B cell (primary cell): ENCODE results near the gene VPS26C. TPM values are rescaled to one million over a fixed set of nuclear protein-coding genes. Genes with fewer than 3 reads are reported as not detected.

Experiments
- ATAC-seq: fragments of 200-7000 bp; cut with Tn5 transposase; one replicate; pipeline ENCODE4 v1.10.0; 2021; ENCODE audit warnings: low read depth, mild to moderate bottlenecking, moderate number of reproducible peaks, moderate library complexity
- CTCF ChIA-PET: fragments of 350-600 bp; sonication (Branson Sonifier 250); formaldehyde crosslinking; loops from one replicate; lab custom pipeline; 2021; ENCODE audit warnings: antibody characterized with exemption, inconsistent platforms; lab: Charles Lee
- POLR2A ChIA-PET: fragments of 350-600 bp; sonication (Branson Sonifier 250); formaldehyde crosslinking; loops from one replicate; lab custom pipeline; 2021; ENCODE audit warnings: antibody characterized with exemption; lab: Charles Lee
- DNase-seq: peaks from one replicate; pipeline ENCODE4 v3.0.0; 2013
- H2AFZ ChIP-seq: 2 replicates; pipeline ENCODE4 v1.6.1; 2012; ENCODE audit warnings: mild to moderate bottlenecking, low read depth, low read length; ENCODE audit not compliant: insufficient read depth, poor library complexity, severe bottlenecking
- H3K27ac ChIP-seq, 2 donors: 1 replicate in 1 of 2; 2 replicates in 1 of 2; pipeline ENCODE4 v1.5.1; 2012 to 2013; ENCODE audit warnings: low read length in 2 of 2, mild to moderate bottlenecking in 2 of 2, moderate library complexity in 1 of 2
- H3K27me3 ChIP-seq, 4 experiments: fragments of 200-600 bp in 1 of 4; sonication (generic) in 1 of 4; replicated peaks in 1 of 4; 1 replicate in 2 of 4; 2 replicates in 2 of 4; pipeline versions ENCODE4 v1.6.1 to v1.7.0; 2013 to 2016; ENCODE audit warnings: low read length in 3 of 4, mild to moderate bottlenecking in 2 of 4, mixed read lengths in 1 of 4, moderate library complexity in 1 of 4; ENCODE audit not compliant: insufficient read depth in 4 of 4, control insufficient read depth in 3 of 4; ENCODE audit errors: control extremely low read depth in 1 of 4
- H3K36me3 ChIP-seq, 2 experiments: replicated peaks in 1 of 2; 1 replicate in 1 of 2; 2 replicates in 1 of 2; pipeline versions ENCODE4 v1.6.1 to v1.7.1; 2013; ENCODE audit warnings: low read length in 1 of 2; ENCODE audit not compliant: insufficient read depth in 2 of 2, control insufficient read depth in 1 of 2; ENCODE audit errors: control extremely low read depth in 1 of 2, extremely low read depth in 1 of 2
- H3K4me1 ChIP-seq, 2 donors: fragments of 200-600 bp in 1 of 2; sonication (generic) in 1 of 2; 1 replicate in 1 of 2; 2 replicates in 1 of 2; pipeline versions ENCODE4 v1.5.1 to v1.6.1; 2013 to 2017; ENCODE audit warnings: low read length in 2 of 2; ENCODE audit not compliant: control insufficient read depth in 2 of 2, insufficient read depth in 2 of 2
- H3K4me2 ChIP-seq: replicated peaks from 2 replicates; pipeline ENCODE3; 2012; ENCODE audit warnings: mild to moderate bottlenecking, low read depth, low read length; ENCODE audit not compliant: poor library complexity, severe bottlenecking
- H3K4me3 ChIP-seq, 5 experiments: fragments of 200-600 bp in 1 of 5; sonication (generic) in 1 of 5; 1 replicate in 3 of 5; 2 replicates in 2 of 5; pipeline versions ENCODE4 v1.5.1 to v1.7.0; 2011 to 2016; ENCODE audit warnings: low read length in 4 of 5, mild to moderate bottlenecking in 4 of 5, low read depth in 2 of 5, control low read depth in 1 of 5, moderate library complexity in 1 of 5; ENCODE audit not compliant: insufficient read depth in 1 of 5; ENCODE audit errors: control extremely low read depth in 1 of 5, extremely low read depth in 1 of 5
- H3K79me2 ChIP-seq: fragments of 200-600 bp; sonication (generic); one replicate; pipeline ENCODE4 v1.6.0; 2016; ENCODE audit warnings: low read length; ENCODE audit not compliant: control insufficient read depth, insufficient read depth
- H3K9ac ChIP-seq: fragments of 200-600 bp; sonication (generic); 2 replicates; pipeline ENCODE4 v1.6.1; 2017; ENCODE audit warnings: mild to moderate bottlenecking, low read length, moderate library complexity
- H3K9me3 ChIP-seq, 3 donors: one replicate each; pipeline versions ENCODE4 v1.6.1 to v1.7.1; 2013; ENCODE audit warnings: low read length in 2 of 3; ENCODE audit not compliant: control insufficient read depth in 2 of 3, insufficient read depth in 1 of 3; ENCODE audit errors: control extremely low read depth in 1 of 3
- H4K20me1 ChIP-seq: 2 replicates; pipeline ENCODE4 v1.6.0; 2012; ENCODE audit warnings: mild to moderate bottlenecking, low read length; ENCODE audit not compliant: insufficient read depth, control insufficient read depth, poor library complexity, severe bottlenecking
- H3K27ac Mint-ChIP-seq: one replicate; pipeline ENCODE4 v1.8.0; 2021; ENCODE audit warnings: mixed read lengths
- H3K27me3 Mint-ChIP-seq: one replicate; pipeline ENCODE4 v1.8.0; 2021; ENCODE audit warnings: mixed read lengths
- H3K4me1 Mint-ChIP-seq: one replicate; pipeline ENCODE4 v1.8.0; 2021; ENCODE audit warnings: mixed read lengths
- H3K4me3 Mint-ChIP-seq: one replicate; pipeline ENCODE4 v1.8.0; 2021; ENCODE audit warnings: mixed read lengths
- H3K9me3 Mint-ChIP-seq: one replicate; pipeline ENCODE4 v1.8.0; 2022; ENCODE audit warnings: mixed read lengths; ENCODE audit not compliant: insufficient read depth
- CTCF ChIP-seq: fragments of 200-600 bp; IDR thresholded peaks from one replicate; pipeline ENCODE4 v1.8.0; 2022; ENCODE audit warnings: antibody characterized with exemption, mild to moderate bottlenecking
- EZH2 ChIP-seq: IDR thresholded peaks from 2 replicates; pipeline ENCODE4 v1.6.1; 2012; ENCODE audit warnings: borderline replicate concordance, low read depth, mild to moderate bottlenecking, moderate library complexity, low read length; ENCODE audit not compliant: insufficient read depth, poor library complexity, severe bottlenecking
- WGBS: methylation state at CpG from one replicate; pipeline ENCODE4 v1.1.5; 2013; ENCODE audit warnings: missing lambda C conversion rate; ENCODE audit not compliant: insufficient coverage; 5-methylcytosine and 5-hydroxymethylcytosine counted together
- intact Hi-C: fragments of 100-400 bp; cut with micrococcal nuclease; formaldehyde crosslinking; loops from one replicate; pipeline ENCODE4 v1.10.0; 2022
- polyA plus RNA-seq: library from polyadenylated mRNA; depleted of rRNA; stranded (reverse); fragments of >200 nt; gene quantifications from 2 replicates; pipeline ENCODE4 v1.2.3, GENCODE V29; 2012
- total RNA-seq, 2 donors: library from RNA; stranded (reverse); fragments of 120-200 nt in 1 of 2; gene quantifications; 1 replicate in 1 of 2; 2 replicates in 1 of 2; pipeline versions ENCODE4 v1.2.3 to v1.2.4, GENCODE V29; 2013 to 2022

VPS26C gene
- total and polyA plus RNA-seq, 2 donors (not counting 1 experiment from before 2014, with no cell fraction given), result 34.3 to 58.6 TPM

DNA sequence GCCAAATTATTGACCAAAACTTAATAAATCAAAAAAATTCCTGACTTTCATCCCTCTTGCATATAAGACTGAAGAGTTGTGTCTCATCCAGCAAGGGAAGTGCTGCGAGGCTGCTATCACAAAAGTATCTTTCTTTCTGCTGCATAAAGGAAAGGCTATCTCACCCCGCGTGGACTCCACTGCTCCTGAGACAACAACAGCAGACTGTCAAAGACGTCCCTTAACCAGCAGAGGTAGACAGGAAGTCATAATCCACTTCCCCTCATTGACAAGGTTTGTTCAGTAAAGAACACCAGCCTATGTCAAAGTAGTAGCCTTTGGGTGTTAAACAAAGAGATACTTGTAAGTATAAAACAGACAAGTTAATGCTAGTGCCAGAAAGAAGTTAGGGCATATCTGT, 29.4 kb downstream of the VPS26C start:
- no peaks in the 10 kb centered on the region for H3K27me3 Mint-ChIP-seq
- DNase-seq (no peak), ATAC-seq (no peak)
- ChIA-PET CTCF (no interaction called here), POLR2A (no interaction called here)
- TF ChIP-seq CTCF (no peak), EZH2 (no peak)
- H3K27ac Mint-ChIP-seq, result no peak overlapping the region
- no peak overlapping the region for H3K4me3 ChIP-seq
- no peak overlapping the region for H3K9ac ChIP-seq
- intact Hi-C loops, result no loop called here
- H3K4me2 ChIP-seq, result no peak overlapping the region
- WGBS, result 72% methylated on average over 3 of the region's 4 CpGs
- H3K4me3 Mint-ChIP-seq, result no peak overlapping the region
- no peaks in the 10 kb centered on the region for H3K9me3 Mint-ChIP-seq
- no peak overlapping the region for H2AFZ ChIP-seq
- no peaks in the 10 kb centered on the region for H3K9me3 ChIP-seq
- peaks cover 20% of the 10 kb centered on the region for H3K79me2 ChIP-seq
- peaks cover 7% of the 10 kb centered on the region for H3K4me1 Mint-ChIP-seq
- peaks cover 33% of the 10 kb centered on the region for H4K20me1 ChIP-seq
- H3K27me3 ChIP-seq, result no peaks in the 10 kb centered on the region
- peaks cover 0 to 46% of the 10 kb centered on the region in 2 experiments for H3K36me3 ChIP-seq
- H3K4me1 ChIP-seq, result peaks cover 0 to 3% of the 10 kb centered on the region in 2 donors
- H3K27ac ChIP-seq, result no peak overlapping the region

DNA sequence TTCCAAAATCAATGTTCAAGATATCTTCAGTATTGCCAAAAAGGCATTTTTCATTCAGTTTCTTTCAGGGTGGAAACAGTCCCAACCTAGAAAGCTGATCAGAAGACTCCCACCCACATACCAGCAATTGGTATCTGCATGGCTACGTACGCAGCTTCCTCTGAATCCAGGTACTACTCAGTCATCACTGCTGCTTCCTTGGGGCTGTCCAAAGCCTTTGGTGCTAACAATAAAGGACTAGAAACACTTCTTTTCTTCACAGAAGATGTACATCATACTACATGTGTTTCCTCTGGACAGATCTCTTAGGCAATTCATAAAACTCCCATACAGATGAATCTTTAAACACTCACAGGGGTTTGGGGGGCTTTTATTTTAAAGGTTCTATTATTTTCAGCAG, 29.8 kb downstream of the VPS26C start:
- ChIA-PET POLR2A (no interaction called here), CTCF (no interaction called here)
- no peak for TF ChIP-seq CTCF
- intact Hi-C loops, result no loop called here
- Histone ChIP-seq H3K79me2 (peaks cover 17% of the 10 kb centered on the region), H3K36me3 (peaks cover 0 to 50% of the 10 kb centered on the region in 2 experiments), H3K4me2 (no peak overlapping the region), H3K9ac (no peak overlapping the region), H2AFZ (no peak overlapping the region), H4K20me1 (peaks cover 29% of the 10 kb centered on the region), H3K27me3 (no peaks in the 10 kb centered on the region), H3K4me3 (no peak overlapping the region), H3K4me1 (peaks cover 0 to 7% of the 10 kb centered on the region in 2 donors), H3K27ac (no peak overlapping the region), H3K9me3 (no peaks in the 10 kb centered on the region)
- WGBS, result 100% methylated on average over 2 of the region's 2 CpGs
- peaks cover 11% of the 10 kb centered on the region for H3K4me1 Mint-ChIP-seq
- ATAC-seq (no peak), DNase-seq (no peak)
- no peaks in the 10 kb centered on the region for H3K27me3 Mint-ChIP-seq
- no peak overlapping the region for H3K4me3 Mint-ChIP-seq
- H3K27ac Mint-ChIP-seq, result no peak overlapping the region
- no peaks in the 10 kb centered on the region for H3K9me3 Mint-ChIP-seq
